ENCODE results near the gene GOLGB1.

GOLGB1 gene

DNA sequence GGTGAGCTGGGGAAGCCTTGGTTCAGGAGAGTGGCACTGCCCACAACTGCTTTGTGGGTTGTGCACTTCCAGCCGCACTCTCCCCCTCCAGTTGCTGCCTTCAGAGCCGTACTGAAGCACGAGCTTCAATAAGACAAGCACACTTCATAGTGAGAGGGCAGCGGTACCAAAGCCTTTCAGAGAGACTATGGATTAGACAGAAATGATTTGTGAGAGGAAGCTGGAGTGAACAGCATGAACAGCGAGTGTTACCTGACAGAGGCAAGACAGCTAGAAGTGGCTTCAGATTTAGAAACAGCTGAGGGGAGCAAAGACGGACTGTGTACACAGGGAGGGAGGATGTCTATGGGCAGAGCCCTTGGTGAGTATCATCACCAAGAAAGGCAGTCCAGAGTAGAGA, 119.9 kb downstream of the GOLGB1 start:
- DNase-seq (ENCODE audit: low spot score) = no peak

- DNase-seq (ENCODE audit: low spot score) = no peak
Observed at GRCh38 chr3:121627622-121628021, 121.9 kb downstream of the GOLGB1 start.

- DNase-seq (ENCODE audit: low spot score) = no peak
Observed at GRCh38 chr3:121627211-121627610, 122.3 kb downstream of the GOLGB1 start.

- no peak for DNase-seq (ENCODE audit: low spot score)
Observed at GRCh38 chr3:121626495-121626894, 123.0 kb downstream of the GOLGB1 start.

DNA sequence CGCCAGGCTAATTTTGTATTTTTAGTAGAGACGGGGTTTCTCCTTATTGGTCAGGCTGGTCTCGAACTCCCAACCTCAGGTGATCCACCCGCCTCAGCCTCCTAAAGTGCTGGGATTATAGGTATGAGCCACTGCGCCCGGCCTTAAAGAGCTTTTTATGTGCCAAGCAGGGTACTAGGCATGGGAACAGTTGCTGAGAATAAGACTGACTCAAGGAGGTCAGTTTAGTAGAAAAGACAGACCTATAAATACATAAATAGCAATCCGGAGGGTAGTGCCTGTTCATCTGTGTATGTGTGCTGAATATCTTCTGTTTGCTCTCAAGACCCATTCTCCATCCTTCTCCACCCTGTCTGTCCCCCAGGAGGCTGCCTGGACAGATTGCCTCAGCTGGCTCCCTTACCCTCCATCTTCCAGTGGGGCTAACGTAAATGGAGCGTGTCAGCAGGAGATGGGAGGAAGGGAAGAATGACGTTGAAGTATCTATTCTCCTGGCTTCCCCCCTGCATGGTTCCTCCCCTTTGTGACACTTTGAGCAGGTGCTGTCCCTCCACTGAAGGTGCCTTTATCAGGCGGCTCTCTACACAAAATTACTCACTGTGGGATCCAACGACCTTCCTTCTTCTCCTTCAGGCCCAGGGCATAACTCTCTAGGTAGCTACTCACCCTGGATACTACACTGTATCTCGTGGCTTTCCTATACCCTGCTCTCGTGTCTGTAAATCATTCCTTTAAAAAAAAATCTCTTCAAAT, 125.2 kb downstream of the GOLGB1 start:
- no peak for DNase-seq (ENCODE audit: low spot score)

GRCh38 chr3:121621491-121621890, 128.1 kb downstream of the GOLGB1 start:
- no peak for DNase-seq (ENCODE audit: low spot score)

DNA sequence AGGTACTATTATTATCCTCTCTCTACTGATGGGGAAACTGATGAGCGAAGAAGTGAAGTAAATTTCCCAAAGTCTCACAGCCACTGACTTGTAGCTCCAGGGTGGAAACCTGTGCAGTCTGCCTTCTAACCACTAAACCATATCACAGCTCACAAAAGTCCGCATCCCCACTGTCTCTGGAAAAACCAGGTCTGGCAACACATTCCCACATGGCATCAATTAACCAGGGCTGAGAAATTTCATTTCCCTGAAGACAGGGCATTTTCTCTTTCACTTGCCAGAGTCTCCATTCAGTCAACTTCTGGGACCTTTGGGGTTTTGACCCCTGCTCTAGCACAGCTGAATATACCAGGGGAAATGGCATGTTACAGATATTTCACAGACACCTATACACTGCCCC, 129.8 kb downstream of the GOLGB1 start:
- DNase-seq (ENCODE audit: low spot score) = no peak
